Hematopoietic multipotent progenitor cell treated with erythropoietin and hydrocortisone succinate and interleukin-3 and kit ligand, for 15 days (in vitro differentiated cells): ENCODE data around the gene ZGLP1.

ENCODE experiments used
- DNase-seq: peaks from one replicate; pipeline ENCODE4 v3.0.0-alpha.2; 2015; ENCODE audit warnings: low spot score

ZGLP1 gene

GRCh38 chr19:10327793-10328192 lies 18.2 kb upstream of the ZGLP1 start:
- no peak for DNase-seq

- DNase-seq = no peak
Measured at GRCh38 chr19:10325732-10326131, 16.1 kb upstream of the ZGLP1 start.

GRCh38 chr19:10321874-10322835 lies 12.5 kb upstream of the ZGLP1 start:
- DNase-seq = no peak

- DNase-seq = no peak
Measured at GRCh38 chr19:10321417-10321797, 11.8 kb upstream of the ZGLP1 start.

- no peak for DNase-seq
Measured at GRCh38 chr19:10320602-10321416, 11.2 kb upstream of the ZGLP1 start.

- no peak for DNase-seq
Measured at GRCh38 chr19:10318807-10319682, 9.4 kb upstream of the ZGLP1 start.

GRCh38 chr19:10317857-10318462 lies 8.3 kb upstream of the ZGLP1 start:
- no peak for DNase-seq

- DNase-seq = no peak
Measured at GRCh38 chr19:10317045-10317856, 7.6 kb upstream of the ZGLP1 start.

GRCh38 chr19:10316229-10317044 lies 6.8 kb upstream of the ZGLP1 start:
- DNase-seq = peak; percentile 69

- peak; percentile 87 for DNase-seq
Measured at GRCh38 chr19:10315335-10316214, 6.0 kb upstream of the ZGLP1 start, which contains the start of gene FDX2. Gene FDX2, minus strand, starts transcription at chr19:10316015. Its CDS starts 19 bp downstream, at chr19:10315996.

- DNase-seq = no peak
Measured at GRCh38 chr19:10306327-10306726, 3.3 kb downstream of the ZGLP1 start.

GRCh38 chr19:10305139-10305806 lies 4.3 kb downstream of the ZGLP1 start:
- no peak for DNase-seq

GRCh38 chr19:10299545-10300458 lies 9.8 kb downstream of the ZGLP1 start:
- peak; percentile 70 for DNase-seq

- no peak for DNase-seq
Measured at GRCh38 chr19:10295847-10296591, 13.6 kb downstream of the ZGLP1 start.

GRCh38 chr19:10295305-10295846 lies 14.2 kb downstream of the ZGLP1 start:
- peak; percentile 62 for DNase-seq

- no peak for DNase-seq
Measured at GRCh38 chr19:10294368-10294697, 15.3 kb downstream of the ZGLP1 start.
